GM21825 (cell line): ENCODE results near the gene CHGA.
A peak's percentile ranks its signal among the peaks of the same experiment; 100 is the strongest.

Experiments used
- ATAC-seq: cut with Tn5 transposase; IDR thresholded peaks from one replicate; pipeline ENCODE4 v1.9.1; 2021; ENCODE audit warnings: mild to moderate bottlenecking, moderate library complexity; ENCODE audit not compliant: unreplicated experiment

CHGA gene

GRCh38 chr14:92942976-92943710 lies 20.2 kb downstream of the CHGA start:
- no peak for ATAC-seq

GRCh38 chr14:92943855-92944570 lies 21.1 kb downstream of the CHGA start:
- ATAC-seq, result no peak

DNA sequence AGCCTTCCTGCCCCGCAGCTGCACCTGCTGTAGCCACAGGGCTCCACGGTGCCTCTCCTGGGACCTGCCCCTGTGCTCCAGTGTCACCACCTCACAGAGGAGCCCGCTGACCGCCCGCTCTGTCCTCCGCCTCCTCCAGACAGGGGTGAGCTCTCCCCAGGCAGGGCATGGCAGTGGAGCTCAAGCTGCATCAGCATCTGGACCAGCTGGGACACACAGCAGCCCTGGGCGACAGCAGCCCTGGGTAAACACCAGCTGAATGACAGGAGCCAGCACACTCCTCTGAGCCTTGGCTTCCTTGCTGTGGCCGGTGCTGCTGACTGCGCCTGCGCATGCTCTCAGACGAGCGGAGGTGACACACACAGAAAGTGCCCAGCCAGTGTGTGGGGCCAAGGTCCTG lies 22.0 kb downstream of the CHGA start:
- ATAC-seq, result no peak

DNA sequence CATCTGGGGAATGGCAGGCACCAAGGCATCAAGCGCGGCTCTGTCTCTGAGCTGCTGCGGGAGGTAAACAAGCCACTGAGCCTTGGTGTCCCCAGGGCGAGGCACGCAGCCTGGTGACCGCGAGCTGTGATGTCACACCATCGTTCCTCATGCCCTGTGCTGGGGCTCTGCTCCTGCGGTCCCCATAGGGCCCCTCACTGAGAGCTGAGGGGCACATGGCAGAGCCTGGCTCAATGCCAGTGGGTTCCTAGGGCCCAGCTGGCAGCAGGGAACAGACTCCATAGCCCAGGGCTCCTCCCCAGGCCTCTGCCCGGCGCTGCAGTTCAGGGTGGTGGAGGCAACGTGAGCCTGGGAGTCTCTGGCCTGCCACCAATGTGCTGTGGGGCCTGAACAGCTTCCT lies 22.6 kb downstream of the CHGA start:
- ATAC-seq, result no peak

DNA sequence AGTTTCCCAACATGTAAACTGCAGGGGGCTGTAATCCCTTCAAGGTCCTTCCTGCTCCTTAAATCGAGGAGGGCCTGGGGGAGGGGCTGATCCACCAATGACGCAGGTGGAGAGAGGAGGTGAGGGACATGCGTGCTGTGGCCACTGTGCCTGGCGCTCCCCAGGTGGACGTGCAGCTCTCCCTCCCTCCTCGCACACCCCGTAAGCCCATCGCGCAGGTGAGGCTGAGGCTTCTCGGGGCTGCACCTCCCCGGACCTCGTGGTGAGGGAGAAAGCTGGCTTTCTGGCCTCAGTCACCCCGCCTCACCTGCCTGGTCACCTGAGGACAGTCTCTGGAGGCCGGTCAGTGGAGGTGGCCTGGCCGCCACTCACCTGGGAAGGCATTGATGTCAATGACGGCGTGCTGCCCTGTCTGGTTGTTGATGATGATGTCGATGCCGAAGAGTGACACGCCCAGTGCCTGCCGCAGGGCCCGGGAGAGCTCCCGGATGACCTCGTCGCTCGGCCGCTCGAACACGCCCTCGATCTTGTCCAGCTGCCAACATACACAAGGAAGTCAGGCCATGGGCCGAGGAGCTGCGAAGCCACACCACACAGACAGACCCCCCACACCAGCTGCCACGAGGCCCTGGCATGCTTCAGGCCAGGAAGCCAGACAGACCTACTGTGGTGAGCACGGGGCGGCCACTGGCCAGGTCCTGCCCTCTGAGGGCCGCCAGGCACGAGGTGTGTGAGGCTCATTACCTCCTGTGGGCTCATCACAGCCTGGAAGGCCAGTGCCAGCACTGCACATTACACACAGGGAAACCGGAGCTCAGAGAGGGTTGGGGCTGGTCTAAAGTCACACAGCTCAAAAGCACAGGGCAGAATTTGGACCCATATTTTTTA lies 23.3 kb downstream of the CHGA start:
- no peak for ATAC-seq

DNA sequence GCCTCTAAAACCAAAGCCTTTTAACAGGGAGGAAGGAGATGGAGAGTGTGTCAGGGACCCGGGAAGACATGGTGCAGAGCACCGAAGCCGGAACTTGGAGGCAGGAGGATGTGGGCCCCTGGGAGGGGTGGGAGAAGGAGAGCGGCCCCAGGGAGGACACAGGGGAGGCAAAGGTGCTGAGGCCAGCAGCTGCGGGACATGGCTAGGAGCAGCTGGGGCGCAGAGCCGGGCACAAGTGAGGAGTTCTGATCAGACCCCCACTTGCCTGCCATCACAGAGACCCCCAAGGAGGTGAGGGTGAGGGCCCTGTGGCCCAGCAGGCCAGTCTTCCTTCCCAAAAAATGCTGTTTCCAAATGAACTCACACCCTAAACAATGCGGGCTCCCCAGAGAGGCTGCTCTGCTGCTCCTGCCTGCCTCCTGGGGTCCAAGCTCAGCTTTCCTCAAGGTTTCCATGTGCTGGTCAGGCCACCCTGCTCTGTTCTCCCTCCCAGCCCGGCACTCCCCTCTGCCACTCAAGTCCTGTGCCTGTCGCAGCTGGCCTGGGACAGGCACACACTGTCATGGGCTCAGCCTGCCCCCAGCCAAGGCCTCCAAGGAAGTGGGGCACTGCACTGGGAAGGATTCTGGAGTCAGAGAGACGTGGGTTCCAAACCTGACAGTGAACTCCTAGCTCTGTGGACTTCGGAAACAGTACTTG lies 24.0 kb downstream of the CHGA start:
- no peak for ATAC-seq

DNA sequence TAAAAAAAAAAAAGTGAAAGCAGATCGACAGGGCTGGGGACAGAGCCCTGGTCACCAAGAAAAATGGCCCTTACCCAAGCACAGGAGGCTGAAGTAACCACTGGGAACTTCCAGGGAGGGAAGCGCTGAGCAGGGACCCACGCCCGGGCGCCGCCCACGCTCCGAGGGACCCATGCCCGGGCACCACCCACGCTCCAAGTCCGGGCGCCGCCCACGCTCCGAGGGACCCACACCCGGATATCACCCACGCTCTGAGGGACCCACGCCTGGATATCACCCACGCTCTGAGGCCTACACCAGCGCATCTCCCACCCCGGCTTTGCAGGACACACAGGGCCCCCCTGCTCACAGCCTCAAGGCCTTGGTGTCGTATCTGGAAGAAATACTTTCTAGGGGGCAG lies 25.7 kb downstream of the CHGA start:
- no peak for ATAC-seq

- ATAC-seq, result no peak
These were observed 26.7 kb downstream of the CHGA start for GRCh38 chr14:92949496-92950192.

DNA sequence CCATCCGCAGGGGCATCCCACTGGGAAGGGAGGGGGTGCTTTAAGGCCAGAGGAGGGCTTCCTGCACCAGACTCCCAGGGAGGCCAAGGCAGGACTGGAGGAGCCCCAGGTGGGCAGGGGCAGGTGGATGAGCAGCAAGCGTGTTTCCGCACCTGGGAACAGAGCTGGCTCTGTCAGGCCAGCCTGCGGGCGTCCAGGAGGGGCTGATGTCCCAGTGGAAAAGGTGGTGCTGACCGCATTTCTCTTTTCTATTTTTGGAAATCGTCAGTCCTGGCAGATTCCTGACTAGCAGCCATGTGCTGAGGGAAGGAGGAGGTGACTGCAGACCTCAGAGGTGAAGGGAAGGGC lies 27.2 kb downstream of the CHGA start:
- no peak for ATAC-seq

- ATAC-seq, result no peak
These were observed 27.8 kb downstream of the CHGA start for GRCh38 chr14:92950773-92951172.

DNA sequence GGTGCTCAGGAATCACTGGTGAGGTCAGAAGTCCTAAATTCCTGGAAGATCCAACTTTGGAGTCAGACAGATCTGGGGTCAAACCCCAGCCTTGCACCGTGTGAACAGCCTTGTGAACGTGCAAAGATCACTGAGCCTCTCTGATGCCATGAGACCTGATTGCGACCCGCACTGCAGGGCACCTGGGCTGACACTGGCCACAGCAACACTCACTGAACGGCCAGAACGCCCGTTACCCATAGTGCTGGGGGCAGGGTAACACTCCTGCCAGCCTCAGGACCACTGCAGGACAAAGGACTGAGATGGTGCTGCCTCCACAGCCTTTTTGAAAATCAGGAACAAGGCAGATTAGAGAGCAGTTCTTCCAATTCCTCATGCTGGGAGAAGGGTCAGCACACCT lies 28.3 kb downstream of the CHGA start:
- ATAC-seq, result no peak

GRCh38 chr14:92951912-92952471 lies 29.0 kb downstream of the CHGA start:
- peak; percentile 70 for ATAC-seq

DNA sequence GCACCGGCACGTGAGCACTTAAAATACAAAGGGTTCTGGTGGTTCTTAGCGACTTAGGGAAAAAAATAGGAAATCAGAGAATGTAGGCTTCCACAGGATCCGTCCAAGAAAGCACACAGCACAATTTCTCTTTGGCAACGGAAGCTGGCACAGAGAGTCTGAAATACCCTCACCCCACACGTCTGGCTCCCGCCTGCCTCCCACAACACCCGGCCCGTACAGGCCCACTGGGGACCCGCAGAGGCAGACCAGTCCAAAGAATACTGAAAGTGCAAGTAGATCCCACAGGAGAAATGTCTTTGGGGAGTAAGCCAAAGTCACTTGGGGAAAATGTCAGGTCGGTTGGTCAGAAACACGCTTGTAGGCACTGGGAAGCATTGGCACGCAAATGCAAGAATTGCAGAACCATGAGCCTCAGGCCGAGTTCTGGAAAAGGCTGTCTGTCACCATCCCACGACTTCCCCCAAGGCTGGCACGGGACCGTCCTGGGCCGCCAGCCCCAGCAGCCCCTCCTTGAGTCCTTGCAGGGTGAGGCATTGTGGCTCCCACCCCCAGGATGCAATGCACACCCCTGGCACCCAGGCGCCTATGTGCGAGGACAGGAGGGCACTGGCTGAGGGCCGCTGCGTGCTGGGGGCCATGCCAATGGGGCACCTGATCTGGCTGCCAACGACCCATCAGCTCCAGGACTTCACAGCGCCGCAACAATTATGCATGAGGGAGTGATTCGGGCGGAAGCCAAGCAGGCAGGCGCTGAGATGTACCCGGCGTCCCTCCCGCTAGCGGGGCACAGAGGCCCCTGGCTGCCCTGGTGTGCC lies 29.7 kb downstream of the CHGA start:
- no peak for ATAC-seq

DNA sequence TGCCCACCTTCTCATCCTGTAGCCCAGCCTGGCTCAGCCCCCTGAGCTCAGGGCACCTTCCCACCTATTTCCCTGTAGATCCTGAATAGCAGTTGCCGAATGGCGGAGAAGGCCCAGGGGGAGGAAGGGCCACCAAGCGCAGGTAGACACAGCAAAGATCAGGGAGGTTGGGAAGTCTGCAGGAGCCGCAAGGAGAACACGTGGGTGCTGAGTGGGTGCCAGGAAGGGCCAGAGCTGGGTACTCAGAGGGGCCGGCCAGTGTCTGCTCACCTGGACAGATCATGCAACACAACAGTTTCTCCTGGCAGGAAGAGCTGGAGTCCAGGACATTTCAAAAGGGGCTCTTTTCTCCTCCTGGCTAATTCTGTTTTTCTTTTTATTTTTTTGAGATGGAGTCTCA lies 30.6 kb downstream of the CHGA start:
- ATAC-seq, result no peak

- ATAC-seq, result no peak
These were observed 32.0 kb downstream of the CHGA start for GRCh38 chr14:92954933-92955332.

- no peak for ATAC-seq
These were observed 32.4 kb downstream of the CHGA start for GRCh38 chr14:92955381-92955780.

- no peak for ATAC-seq
These were observed 34.0 kb downstream of the CHGA start for GRCh38 chr14:92956961-92957360.

- ATAC-seq, result no peak
These were observed 35.6 kb downstream of the CHGA start for GRCh38 chr14:92958373-92959188.

GRCh38 chr14:92959189-92959531 lies 36.2 kb downstream of the CHGA start:
- no peak for ATAC-seq
